ENCODE measurements around the gene STAB1.

STAB1 gene

DNA sequence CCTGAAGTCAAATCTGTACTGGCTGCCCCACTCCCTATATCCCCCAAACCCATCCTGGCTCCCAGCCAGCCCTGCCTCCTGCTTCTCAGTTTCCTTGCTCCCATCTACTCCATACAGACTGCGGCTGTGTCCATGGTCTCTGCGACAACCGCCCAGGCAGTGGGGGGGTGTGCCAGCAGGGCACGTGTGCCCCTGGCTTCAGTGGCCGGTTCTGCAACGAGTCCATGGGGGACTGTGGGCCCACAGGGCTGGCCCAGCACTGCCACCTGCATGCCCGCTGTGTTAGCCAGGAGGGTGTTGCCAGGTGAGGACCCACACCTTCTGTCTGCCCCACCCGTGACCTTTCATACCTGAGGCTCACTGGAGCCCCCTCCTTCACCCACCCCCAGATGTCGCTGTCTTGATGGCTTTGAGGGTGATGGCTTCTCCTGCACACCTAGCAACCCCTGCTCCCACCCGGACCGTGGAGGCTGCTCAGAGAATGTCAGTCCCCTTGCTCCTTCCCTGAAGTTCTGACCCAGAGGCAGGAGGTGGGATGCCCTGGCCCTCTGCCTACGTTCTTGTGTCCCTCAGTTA lies 14.7 kb downstream of the STAB1 start:
- H3K27ac ChIP-seq: no peak overlapping the region
- TF ChIP-seq, protein P1, sequence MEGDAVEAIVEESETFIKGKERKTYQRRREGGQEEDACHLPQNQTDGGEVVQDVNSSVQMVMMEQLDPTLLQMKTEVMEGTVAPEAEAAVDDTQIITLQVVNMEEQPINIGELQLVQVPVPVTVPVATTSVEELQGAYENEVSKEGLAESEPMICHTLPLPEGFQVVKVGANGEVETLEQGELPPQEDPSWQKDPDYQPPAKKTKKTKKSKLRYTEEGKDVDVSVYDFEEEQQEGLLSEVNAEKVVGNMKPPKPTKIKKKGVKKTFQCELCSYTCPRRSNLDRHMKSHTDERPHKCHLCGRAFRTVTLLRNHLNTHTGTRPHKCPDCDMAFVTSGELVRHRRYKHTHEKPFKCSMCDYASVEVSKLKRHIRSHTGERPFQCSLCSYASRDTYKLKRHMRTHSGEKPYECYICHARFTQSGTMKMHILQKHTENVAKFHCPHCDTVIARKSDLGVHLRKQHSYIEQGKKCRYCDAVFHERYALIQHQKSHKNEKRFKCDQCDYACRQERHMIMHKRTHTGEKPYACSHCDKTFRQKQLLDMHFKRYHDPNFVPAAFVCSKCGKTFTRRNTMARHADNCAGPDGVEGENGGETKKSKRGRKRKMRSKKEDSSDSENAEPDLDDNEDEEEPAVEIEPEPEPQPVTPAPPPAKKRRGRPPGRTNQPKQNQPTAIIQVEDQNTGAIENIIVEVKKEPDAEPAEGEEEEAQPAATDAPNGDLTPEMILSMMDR (conservative IDR thresholded peaks at IDR 0.05): no peak

DNA sequence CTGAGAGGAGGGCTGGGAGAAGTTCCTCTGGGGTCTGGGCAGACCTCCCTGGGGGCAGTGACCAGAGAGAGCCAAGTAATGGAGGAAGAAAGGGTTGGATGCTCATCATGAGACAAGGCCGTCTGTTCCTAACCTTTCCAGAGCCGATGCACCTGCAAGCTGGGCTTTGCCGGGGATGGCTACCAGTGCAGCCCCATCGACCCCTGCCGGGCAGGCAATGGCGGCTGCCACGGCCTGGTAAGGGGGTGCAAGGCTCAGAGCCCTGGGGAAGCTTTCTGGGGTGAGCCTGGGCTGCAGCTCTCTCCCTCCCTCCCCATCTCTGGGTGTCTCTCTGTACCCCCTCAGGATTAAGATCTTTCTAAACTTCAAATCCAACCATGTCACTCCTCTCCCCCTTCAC lies 16.4 kb downstream of the STAB1 start:
- no peak overlapping the region for H3K27ac ChIP-seq
- TF ChIP-seq, protein P1 (conservative IDR thresholded peaks at IDR 0.05): no peak

DNA sequence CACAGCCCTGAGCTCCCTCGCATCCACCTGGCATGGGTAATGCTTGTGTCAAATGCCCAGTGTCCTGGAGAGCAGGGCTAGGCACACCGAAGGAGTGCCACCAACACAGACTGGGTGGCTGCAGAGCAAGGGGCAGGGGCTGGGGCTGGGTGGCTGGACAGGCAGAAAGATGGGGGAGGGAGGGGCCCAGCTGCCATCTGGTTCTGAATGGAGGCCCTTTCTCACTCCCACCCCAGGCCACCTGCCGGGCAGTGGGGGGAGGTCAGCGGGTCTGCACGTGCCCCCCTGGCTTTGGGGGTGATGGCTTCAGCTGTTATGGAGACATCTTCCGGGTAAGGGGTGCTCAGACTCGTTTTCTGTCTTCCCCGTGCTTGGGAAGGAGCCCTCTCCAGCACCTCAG lies 17.0 kb downstream of the STAB1 start:
- TF ChIP-seq, protein P1 (conservative IDR thresholded peaks at IDR 0.05): no peak
- H3K27ac ChIP-seq: no peak overlapping the region

DNA sequence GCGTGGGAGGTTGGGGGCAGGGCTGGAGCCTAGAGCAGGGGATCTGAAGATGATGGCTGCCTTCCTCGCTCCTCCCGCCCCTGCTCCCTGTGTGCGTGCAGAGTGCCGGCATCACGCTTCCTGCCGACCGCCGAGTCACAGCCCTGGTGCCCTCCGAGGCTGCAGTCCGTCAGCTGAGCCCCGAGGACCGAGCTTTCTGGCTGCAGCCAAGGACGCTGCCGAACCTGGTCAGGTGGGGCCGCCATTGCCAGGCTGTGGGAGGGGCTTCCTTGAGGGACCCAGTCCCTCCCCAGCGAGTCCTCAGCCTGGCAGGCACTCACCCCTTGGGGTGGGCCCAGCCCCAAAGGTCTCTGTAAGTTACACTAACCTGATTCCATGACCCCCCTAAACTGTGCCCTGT lies 17.6 kb downstream of the STAB1 start:
- H3K27ac ChIP-seq: no peak overlapping the region
- TF ChIP-seq, protein P1 (conservative IDR thresholded peaks at IDR 0.05): no peak

DNA sequence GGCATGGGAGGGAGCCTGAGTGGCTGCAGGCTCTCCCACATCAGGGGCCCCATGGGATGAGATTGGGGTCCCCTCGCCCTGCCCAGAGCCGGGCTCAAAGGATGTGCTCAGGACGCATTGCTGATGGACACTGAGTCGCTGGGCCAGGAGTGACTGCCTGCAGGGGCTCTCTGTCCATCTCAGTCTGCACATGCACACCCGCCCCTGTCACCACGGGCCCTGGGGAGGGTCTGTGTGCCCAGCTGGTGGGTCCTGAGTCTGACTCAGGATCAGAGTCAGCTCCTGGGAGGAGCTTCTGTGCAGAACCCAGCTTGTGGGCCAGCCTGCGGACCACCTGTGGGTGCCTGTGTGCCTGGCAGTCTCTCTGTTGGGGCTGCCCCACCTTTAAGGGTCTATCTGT lies 18.1 kb downstream of the STAB1 start:
- TF ChIP-seq, protein P1 (conservative IDR thresholded peaks at IDR 0.05): no peak
- no peak overlapping the region for H3K27ac ChIP-seq

DNA sequence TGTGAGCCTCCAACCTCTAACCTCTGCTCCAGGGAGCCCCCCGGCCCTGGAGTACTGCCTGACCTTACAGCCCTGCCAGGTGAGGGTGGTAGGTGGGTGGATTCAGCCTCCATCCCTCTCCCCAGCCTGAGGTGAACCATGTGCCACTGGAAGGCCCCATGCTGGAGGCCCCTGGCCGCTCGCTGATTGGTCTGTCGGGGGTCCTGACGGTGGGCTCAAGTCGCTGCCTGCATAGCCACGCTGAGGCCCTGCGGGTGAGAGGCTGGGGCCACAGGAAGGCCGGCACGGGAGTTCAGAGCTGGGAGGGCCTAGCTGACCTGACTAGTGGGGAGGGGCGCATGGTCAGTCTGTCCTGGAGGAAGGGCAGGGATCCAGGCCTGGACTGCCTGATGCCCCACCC lies 19.4 kb downstream of the STAB1 start:
- TF ChIP-seq, protein P1 (conservative IDR thresholded peaks at IDR 0.05): no peak
- no peak overlapping the region for H3K27ac ChIP-seq

DNA sequence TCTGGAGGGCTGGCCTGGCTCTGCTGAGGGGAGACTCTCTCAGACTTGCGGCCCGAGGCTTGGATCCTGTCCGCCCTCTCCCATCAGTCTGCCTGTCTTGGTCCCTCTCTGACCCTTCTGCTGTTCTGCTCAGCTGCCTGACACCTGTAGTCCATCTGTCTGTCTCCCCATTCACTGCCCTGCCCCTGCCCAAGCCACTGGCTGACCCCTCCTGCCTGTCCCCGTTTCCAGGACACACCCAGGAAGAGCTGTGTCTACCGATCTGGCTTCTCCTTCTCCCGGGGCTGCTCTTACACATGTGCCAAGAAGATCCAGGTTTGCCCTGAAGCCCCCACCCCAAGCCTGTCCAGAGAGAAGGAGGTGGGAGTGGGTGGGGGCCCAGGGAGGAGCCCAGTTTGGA lies 20.1 kb downstream of the STAB1 start:
- TF ChIP-seq, protein P1 (conservative IDR thresholded peaks at IDR 0.05): no peak
- no peak overlapping the region for H3K27ac ChIP-seq

Data from VCaP (cell line).